Glutamatergic neuron (in vitro differentiated cells): Measurements from ENCODE around the gene CROCC2. TPM values are rescaled to one million over a fixed set of nuclear protein-coding genes. Genes with fewer than 3 reads are reported as not detected.

Experiments
- DNase-seq: peaks from one replicate; pipeline ENCODE4 v3.0.0; 2022
- H3K27ac Mint-ChIP-seq: one replicate; pipeline ENCODE4 v1.8.0; 2020; ENCODE audit warnings: mild to moderate bottlenecking, mixed read lengths, inconsistent platforms; ENCODE audit not compliant: unreplicated experiment
- H3K27me3 Mint-ChIP-seq: one replicate; pipeline ENCODE4 v1.8.0; 2020; ENCODE audit warnings: mild to moderate bottlenecking, moderate library complexity, mixed read lengths, inconsistent platforms; ENCODE audit not compliant: unreplicated experiment
- H3K36me3 Mint-ChIP-seq: one replicate; pipeline ENCODE4 v1.8.0; 2020; ENCODE audit warnings: mild to moderate bottlenecking, mixed read lengths, inconsistent platforms; ENCODE audit not compliant: unreplicated experiment
- H3K4me1 Mint-ChIP-seq: one replicate; pipeline ENCODE4 v1.8.0; 2020; ENCODE audit warnings: mild to moderate bottlenecking, low read depth, mixed read lengths, inconsistent platforms; ENCODE audit not compliant: unreplicated experiment
- H3K4me3 Mint-ChIP-seq: one replicate; pipeline ENCODE4 v1.8.0; 2020; ENCODE audit warnings: mild to moderate bottlenecking, mixed read lengths, inconsistent platforms; ENCODE audit not compliant: unreplicated experiment
- H3K9me3 Mint-ChIP-seq: one replicate; pipeline ENCODE4 v1.8.0; 2020; ENCODE audit warnings: mild to moderate bottlenecking, moderate library complexity, mixed read lengths, inconsistent platforms; ENCODE audit not compliant: unreplicated experiment
- CTCF ChIP-seq: fragments of 200-600 bp; sonication (generic); IDR thresholded peaks from one replicate; pipeline ENCODE4 v1.5.0; 2021; ENCODE audit not compliant: partially characterized antibody, unreplicated experiment
- total RNA-seq: library from RNA; stranded (reverse); fragmentation: NEBNext Ultra II Directional; extraction: Animal tissue kit (Norgen Biotek cat#: 25700); gene quantifications from one replicate; pipeline ENCODE4 v1.2.1, GENCODE V29; 2021; ENCODE audit not compliant: unreplicated experiment

Gene CROCC2
- total RNA-seq, 1 donor from 2014 or later = not detected

DNA sequence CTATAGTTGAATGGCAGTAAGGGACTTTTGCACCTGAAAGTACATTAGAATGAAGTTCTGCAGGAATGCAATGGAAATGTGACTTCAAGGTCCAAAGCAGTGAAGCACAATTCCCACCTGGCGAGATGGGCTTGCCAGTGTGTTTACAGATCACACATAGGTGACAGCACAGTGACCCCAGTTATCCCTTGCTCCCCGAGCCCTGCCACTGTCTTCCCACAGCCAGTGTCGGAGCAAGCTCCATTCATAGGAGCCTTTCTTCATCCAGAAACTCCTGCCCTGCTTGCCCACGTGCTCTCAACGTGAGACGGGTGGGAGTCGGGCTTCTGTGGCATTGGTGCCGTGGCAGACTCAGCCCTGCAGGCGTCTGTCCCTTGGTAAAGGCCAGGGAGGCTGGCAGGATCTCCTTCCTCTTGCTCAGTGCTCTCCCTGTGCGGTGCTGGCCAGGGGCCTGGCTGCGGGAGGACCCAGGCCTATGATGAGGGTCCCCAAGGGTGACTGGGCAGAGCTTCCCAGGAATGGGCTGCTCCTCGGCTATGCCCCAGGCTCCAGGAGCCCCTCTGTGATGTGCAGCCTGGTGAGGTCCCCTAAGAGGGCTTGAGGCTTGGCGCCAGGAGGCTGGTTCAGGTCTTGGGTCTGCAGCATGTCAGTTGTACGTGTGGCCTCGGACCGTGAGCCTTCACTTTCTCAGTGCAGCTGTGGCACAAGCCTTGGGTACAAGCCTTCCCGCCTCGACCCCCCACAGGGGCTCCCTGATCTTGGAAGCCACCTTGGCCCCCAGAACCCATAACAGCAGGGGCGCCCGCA is 132.4 kb downstream of the CROCC2 start:
- H3K4me3 Mint-ChIP-seq = peak overlapping the region; percentile 65
- no peaks in the 10 kb centered on the region for H3K4me1 Mint-ChIP-seq
- H3K9me3 Mint-ChIP-seq = peaks cover 4% of the 10 kb centered on the region
- TF ChIP-seq CTCF = no peak
- H3K27me3 Mint-ChIP-seq = peaks cover 5% of the 10 kb centered on the region
- DNase-seq = no peak
- no peaks in the 10 kb centered on the region for H3K36me3 Mint-ChIP-seq
- H3K27ac Mint-ChIP-seq = no peak overlapping the region

DNA sequence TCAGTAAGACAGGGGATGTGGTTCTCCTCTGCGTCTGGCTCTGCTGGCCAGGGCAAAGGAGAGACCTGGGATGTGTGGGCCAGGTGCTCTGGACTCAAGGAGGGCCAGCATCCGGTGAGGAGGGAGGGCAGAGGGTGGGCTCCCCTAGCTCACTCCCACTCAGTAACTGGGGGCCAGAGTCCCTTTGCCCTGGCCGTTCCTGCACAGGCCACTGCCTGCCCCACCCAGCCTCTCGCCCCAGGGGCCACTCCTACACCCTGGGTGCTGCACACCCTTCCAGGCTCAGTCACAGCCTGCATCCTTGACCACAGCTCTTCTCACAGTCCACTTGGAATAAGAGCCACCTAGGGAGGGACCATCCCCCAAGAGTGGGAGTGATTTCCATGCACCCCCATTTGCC is 133.3 kb downstream of the CROCC2 start:
- Mint-ChIP-seq H3K9me3 (peaks cover 4% of the 10 kb centered on the region), H3K36me3 (no peaks in the 10 kb centered on the region), H3K27me3 (peaks cover 5% of the 10 kb centered on the region)

DNA sequence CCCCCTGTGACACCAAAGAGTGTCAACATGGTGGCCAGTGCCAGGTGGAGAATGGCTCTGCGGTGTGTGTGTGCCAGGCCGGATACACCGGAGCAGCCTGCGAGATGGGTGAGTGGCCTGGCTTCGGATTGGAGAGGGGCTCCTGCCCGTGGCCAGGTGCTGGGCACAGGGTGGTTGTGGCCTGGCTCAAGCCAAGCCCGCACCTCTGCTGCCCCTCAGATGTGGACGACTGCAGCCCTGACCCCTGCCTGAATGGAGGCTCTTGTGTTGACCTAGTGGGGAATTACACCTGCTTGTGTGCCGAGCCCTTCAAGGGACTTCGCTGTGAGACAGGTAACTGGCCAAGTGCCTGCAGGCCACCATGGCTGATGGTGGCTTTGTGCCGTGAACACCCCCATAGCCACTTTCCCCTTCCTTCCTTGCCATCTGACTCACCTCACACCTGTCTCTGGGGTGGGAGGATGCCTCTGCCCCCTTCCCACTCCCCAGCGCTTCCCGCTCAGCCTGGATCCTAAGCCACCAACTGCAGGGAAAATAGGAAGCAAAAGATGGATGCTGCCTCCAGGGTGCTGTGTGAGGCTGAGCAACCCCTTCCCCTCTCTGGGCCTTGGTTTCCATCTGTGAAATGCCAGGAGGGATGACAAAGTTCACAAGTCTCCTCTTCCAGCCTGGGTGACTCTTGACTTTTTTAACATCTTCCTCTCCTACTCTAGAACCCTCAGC is 134.1 kb downstream of the CROCC2 start:
- no peak for TF ChIP-seq CTCF
- no peak for DNase-seq
- H3K9me3 Mint-ChIP-seq = peaks cover 4% of the 10 kb centered on the region
- H3K4me1 Mint-ChIP-seq = no peaks in the 10 kb centered on the region
- no peaks in the 10 kb centered on the region for H3K36me3 Mint-ChIP-seq
- peaks cover 2% of the 10 kb centered on the region for H3K27me3 Mint-ChIP-seq
- H3K4me3 Mint-ChIP-seq = no peak overlapping the region
- no peak overlapping the region for H3K27ac Mint-ChIP-seq

More for the DNA sequence above, 133.3 kb downstream of the CROCC2 start:
- no peak overlapping the region for H3K27ac Mint-ChIP-seq
- no peaks in the 10 kb centered on the region for H3K4me1 Mint-ChIP-seq
- no peak overlapping the region for H3K4me3 Mint-ChIP-seq
- no peak for TF ChIP-seq CTCF
- DNase-seq = no peak

DNA sequence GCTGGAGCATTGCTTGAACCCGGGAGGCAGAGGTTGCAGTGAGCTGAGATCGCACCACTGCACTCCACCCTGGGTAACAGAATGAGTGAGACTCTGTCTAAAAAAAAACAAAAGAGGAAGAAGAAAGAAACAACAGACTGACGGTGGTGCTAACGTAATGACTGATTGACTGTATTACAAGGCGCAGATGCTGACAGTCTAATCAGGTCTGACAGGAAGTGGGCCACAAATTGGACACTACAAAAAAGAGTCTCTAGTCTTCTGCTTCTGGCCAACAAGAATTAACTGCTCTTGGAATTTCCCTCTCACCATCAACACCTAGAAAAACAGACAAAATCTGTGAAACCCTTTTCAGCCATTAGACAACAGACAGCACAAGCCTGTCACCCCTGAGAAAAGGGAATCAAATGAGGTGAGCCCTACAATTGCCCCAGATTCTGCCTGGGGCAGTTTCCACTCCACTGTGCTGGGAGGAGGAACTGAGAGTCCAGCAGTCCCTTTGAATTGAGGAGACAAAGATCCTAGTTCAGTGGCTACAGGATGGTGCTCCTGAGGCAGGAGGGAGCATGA is 135.5 kb downstream of the CROCC2 start:
- peaks cover 2% of the 10 kb centered on the region for H3K27me3 Mint-ChIP-seq
- peaks cover 5% of the 10 kb centered on the region for H3K9me3 Mint-ChIP-seq
- H3K36me3 Mint-ChIP-seq = no peaks in the 10 kb centered on the region
- H3K4me3 Mint-ChIP-seq = no peak overlapping the region
- no peak overlapping the region for H3K27ac Mint-ChIP-seq
- TF ChIP-seq CTCF = no peak
- no peak for DNase-seq
- H3K4me1 Mint-ChIP-seq = no peaks in the 10 kb centered on the region

Other genes with a start within 250 kb of the CROCC2 start
- gene AQP12B, start 223.5 kb upstream of the CROCC2 start, total RNA-seq = not detected
- gene AQP12A, start 214.5 kb upstream of the CROCC2 start, total RNA-seq = not detected
- gene KIF1A, start 86.1 kb upstream of the CROCC2 start, total RNA-seq = 439 TPM
- gene AGXT, start 37.5 kb upstream of the CROCC2 start, total RNA-seq = not detected
- gene MAB21L4, start 10.2 kb upstream of the CROCC2 start, total RNA-seq = not detected
- 2.8 TPM for gene SNED1, start 92.3 kb downstream of the CROCC2 start, total RNA-seq
- 63.5 TPM for gene MTERF4, start 196.0 kb downstream of the CROCC2 start, total RNA-seq
- gene PASK, start 243.1 kb downstream of the CROCC2 start, total RNA-seq = 24.4 TPM
- gene PPP1R7, start 244.1 kb downstream of the CROCC2 start, total RNA-seq = 53.9 TPM